ENCODE measurements around the gene SMS.

GRCh38 chrX:21958916-21959315, 18.4 kb downstream of the SMS start:
- no peak for TF ChIP-seq CTCF (IDR thresholded peaks at IDR 0.05 in 8 of 11, conservative IDR thresholded peaks at IDR 0.05 in 3 of 11)
- no peak for TF ChIP-seq POLR2AphosphoS5 (IDR thresholded peaks at IDR 0.05)

All from spleen (tissue), 7 donors.